Activated T-helper 1 cell treated with Interleukin-2 at 50 U/mL for 16 hours (primary cell): ENCODE results near the gene SLC25A25.
"Not testable (repeated sequence)": the region's sequence is repeated elsewhere in the genome, so short reads cannot be mapped to it uniquely, and the experiment has no call there.

ENCODE experiments used
- DNase-seq: peaks from one replicate; pipeline ENCODE4 v3.0.0-alpha.2; 2020; ENCODE audit warnings: low read depth

The SLC25A25 gene

DNA sequence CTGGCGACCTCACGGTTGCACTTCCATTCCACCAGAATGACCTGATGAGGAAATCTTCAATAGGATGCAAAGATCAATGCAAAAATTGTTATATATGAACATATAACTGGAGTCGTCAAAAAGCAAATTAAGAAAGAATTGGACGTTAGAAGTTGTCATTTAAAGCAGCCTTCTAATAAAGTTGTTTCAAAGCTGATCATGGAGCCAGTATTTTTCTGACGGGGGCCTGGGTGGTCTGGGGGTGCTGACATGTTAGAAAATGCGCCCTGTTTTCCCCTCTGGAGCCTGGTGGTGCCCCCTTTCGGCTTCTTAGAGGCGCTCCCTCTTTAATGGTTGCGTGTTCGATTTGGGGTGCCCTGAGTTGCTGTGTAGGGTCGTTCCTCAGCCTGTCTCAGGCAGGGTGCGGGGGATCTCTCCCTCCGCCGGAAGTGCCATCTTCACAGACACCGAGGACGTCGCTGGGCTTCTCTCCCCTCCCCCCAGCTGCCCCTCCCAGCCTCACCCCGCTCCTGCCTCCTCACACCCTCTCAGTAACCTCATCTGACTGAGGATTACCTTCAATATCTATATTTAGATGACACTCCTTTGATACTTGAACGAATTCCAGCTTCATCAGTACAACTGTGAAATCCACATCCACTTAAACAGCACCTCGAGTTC, 41.1 kb downstream of the SLC25A25 start:
- no peak for DNase-seq

DNA sequence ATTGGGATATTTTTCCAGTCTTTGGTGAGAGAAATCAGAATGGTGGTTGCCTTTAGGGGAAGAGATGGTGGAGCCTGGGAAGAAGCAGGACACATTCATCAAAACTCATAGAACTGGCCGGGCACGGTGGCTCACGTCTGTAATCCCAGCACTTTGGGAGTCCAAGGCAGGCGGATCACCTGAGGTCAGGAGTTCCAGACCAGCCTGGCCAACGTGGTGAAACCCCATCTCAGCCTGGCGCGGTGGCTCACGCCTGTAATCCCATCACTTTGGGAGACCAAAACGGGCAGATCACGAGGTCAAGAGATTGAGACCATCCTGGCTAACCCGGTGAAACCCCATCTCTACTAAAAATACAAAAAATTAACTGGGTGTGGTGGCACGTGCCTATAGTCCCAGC, 43.7 kb downstream of the SLC25A25 start:
- not testable (repeated sequence) for DNase-seq

DNA sequence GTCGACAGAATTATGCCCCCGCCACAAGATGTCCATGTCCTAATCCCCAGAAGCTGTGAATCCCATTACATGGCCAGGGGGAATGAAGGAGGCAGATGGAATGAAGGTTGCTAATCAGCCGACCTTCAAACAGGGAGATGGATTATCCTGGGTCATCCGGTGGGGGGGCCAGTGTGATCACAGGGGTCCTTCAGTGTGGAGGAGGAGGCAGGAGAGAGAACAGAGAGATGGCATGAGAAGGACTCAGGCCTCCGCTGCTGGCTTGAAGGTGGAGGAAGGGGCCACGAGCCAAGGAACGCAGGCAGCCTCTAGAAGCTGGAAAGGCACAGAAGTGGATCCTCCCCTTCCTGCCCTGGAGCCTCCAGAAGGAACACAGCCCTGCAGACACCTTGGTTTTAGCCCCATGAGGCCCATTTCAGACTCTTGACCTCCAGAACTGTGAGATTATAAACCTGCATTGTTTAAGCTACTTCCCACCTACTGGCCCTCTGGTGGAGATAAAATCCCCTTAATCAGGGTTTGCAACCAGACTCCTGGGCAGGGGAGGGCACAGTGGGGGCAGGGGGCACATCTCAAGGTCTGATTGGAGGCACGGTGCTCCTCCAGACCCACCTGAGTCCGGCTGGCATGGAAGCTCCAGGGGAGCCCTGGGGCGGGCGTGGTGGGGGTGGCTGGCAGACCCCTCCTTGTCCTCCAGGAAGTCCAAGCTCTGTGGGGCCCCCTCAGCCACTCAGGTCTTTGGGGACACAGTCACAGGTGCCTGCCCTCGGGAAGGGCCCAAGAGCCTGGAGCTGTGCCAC, 45.7 kb downstream of the SLC25A25 start:
- DNase-seq = no peak

DNA sequence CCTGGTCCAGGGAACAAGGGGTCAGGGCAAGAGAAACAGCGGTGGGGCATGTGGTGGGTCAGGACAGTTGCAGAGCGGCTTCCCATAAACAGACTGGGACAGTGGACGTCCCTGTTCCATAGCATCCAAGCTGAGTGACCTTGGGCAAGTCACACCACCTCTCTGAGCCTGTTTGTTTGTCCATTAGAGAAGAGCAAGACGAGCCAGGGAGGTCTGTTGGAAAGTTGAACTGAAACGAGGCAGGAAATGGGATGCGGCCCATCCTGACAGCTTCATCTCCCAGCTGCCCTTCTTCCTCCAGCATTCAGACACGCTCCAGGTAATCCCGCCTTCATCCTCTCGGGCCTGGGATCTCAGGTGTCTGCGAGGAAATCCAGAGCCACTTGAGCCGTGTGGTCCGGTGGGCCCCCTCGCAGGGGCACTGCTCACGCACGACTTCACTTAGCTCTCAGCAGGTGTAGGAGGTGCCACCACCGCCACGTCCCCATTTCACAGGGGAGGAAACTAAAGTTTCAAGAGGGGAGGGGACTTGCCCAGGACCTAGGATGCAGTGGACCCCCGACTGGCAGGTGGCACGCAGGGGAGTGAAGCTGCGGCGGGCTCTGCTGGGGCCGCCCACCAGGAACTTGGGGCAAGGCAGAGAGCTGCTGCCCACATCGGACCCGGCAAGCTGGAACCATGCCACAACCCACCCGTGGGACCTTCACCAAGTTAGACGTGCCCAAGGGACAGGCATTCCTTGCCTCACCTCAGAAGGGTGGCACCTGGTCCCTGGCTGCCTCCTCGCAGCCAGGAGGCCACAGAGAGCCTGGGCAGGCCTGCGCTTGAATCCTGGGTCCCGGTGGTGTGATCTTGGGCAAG, 46.5 kb downstream of the SLC25A25 start:
- DNase-seq = no peak

DNA sequence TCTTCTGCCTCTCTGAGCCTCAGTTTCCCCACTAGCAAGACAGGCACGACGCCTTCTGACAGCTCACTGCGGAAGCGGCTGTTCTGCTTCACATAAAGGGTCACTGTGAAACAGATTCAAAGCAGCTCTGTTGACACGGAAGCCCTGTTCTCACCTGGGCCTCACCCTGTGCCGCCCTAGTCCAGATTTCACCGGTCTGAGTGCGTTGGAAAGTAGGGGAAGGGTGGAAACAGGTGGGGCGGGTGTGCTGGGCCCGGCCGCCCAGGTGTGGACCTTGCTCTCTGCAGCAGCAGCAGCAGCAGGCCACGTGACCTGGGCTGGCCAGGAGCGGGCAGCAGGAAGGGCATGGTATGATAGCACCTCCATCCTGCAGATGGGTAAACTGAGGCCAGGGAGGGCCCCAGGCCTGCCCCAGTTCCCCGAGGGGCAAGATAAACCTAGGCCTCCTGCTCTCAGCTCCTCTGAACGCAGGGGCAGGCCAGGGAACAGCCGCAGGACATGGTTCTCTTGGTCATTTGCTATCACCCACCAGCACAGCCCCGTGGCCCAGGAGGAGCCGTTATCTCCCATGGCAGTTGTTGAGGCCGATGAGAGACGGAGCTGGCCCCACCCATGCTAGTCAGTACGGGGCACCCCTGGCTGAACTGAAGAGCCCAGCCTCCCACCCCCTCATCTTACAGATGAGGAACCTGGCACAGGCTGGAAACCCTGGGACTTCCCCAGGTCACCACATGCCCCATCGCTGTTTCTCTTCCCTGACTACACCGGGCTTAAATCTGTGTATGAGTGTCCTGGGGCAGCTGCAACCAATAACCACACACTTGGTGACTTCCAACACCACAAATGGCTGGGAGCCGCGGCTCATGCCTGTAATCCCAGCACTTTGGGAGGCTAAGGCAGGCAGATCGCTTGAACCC, 47.4 kb downstream of the SLC25A25 start:
- no peak for DNase-seq

DNA sequence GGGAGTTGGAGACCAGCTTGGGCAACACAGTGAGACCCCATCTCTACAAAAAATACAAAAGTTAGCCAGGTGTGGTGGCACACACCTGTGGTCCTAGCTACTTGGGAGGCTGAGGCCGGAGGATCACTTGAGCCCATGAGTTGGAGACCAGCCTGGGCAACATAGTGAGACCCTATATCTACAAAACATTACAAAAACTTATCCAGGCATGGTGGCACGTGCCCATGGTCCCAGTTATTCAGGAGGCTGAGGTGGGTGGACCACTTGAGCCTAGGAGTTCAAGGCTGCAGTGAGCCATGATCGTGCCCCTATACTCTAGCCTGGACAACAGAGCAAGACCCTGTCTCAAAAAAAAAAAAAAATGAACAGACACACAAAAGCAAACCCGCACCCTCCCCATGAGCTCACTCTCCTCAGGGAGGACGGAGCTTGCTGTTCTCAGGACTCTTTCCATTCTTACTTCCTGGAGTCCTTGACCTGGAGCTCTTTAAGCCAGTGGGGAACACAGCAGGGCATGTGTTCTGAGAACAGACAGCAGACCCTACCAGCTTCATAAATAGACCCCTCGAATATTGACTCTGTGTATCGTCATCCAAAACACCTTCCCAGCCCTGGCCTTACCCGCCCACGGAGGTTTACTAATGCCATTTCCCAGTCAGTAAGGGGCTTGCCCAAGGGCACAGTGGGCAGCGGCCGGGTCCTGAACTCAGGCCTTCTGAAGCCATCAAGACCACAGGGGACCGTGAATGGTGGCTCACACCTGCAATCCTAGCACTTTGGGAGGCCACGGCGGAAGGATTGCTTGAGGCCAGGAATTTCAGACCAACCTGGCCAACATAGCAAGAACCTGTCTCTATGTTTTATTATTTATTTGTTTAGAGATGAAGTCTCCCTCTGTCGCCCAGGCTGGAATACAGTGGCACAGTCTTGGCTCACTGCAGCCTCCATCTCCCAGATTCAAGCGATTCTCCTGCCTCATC, 48.4 kb downstream of the SLC25A25 start:
- DNase-seq = no peak

DNA sequence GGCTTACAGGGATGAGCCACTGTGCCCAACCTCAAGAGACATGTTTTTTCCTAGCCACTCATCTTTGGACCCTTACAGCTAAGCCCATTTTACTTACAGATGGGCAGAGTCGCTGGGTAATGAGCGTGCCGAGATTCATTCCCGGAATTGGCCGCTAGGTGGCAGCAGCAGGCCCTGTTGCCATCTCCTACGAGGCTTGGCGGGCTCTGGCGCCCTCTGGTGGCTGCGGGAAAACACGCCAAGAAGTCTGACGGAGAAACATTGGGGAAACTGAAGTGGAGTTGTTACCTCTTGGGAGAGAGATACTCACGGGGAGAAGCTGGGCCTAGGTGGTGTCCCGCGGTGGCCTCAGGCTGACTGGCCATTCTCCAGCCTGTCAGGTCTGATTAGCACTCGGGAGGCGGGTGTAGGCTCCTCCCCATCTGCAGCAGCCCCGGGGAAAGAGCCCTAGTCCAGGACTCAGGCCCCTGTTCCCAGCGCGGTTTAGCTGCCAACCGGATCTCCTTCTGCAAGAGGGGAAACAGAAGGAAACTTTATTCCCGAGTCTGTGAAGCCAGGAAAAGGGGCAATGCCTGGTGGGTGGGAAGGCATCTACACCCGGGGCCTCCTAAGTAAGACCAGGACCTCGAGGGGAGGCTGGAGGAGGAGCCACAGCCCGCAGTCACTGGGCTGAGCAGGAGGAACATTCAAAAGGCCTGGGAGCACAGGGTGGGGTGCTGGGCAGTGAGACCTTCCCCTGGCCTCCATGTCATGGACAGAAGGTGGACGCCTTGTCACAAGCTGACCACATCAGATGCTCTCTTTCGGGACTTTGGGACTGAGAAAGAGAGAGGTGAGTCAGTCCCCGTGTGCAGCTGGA, 49.8 kb downstream of the SLC25A25 start:
- peak; percentile 93 for DNase-seq

DNA sequence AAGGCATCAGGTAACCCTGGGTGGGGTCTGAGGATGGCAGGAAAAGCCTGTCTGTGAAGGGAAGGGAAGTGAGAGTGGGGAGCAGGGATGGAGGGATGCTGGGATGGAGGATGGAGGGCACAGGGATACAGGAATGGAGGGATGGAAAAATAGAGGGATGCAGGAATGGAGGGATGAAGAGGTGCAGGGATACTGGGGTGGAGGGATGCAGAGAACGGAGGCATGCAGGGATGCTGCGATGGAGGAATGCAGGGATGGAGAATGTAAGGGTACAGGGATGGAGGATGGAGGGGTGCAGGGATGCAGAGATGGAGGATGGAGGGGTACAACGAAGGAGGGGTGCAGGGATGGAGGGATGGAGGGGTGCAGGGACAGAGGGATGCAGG, 50.4 kb downstream of the SLC25A25 start:
- DNase-seq = no peak

DNA sequence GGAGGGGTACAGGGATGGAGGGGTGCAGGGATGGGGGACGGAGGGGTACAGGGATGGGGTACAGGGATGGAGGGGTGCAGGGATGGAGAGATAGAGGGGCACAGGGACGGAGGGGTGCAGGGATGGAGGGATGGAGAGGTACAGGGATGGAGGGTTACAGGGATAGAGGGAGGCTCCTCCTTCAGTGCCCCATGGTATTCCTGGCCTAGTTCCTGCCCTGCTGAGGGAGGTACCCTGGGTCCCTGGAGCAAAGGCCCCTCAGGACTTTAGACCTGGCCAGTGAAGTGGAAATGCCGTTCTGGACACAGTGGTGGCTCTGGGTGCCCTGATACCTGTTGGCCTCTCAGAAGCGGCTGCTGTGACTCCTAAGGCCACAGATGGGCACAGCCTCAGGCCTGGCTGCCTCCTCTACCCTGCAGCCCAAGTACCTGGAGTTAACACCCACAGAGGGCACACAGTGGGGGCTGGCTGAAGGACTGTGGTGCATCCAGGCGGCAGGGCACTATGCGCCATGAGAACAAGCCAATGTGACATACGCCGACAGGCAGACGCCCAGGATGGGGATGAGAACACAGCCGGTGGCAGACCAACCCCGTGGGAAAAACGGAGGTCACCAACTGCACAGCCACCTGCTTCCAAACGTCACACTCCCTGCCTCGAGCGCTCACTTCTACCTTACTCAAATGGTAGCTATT, 51.1 kb downstream of the SLC25A25 start:
- no peak for DNase-seq

DNA sequence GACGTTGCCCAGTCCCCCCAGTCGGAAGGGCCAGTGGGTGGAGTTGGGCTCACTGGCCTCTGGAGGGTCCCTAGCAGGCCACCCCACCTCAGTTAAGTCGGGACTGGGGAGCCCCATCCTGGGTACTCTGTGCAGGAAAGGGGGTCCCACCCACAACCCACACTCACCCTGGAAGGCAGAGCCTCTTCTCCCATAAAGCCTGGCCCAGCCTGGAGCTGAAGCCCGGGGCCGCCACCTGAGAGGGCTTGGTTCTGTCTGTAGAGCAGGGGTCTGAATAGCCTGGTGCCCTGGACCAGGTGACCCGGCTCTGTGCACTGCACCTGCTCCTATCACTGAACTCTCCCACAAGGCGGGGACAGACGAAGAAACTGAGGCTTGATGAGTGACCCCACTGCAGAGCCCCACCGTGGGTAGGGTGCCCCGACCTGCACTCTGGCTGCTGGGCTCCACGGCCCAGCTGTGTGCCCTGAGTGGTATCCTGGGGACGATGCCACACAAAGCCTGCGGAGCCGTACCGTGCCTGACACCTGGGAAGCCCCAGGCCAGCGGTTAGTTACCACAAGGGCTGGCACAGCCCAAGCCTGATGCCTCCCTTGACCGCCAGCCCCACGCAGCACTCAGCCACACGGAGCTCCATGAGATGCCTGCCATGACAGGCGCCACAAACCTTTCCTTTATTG, 52.2 kb downstream of the SLC25A25 start:
- no peak for DNase-seq

DNA sequence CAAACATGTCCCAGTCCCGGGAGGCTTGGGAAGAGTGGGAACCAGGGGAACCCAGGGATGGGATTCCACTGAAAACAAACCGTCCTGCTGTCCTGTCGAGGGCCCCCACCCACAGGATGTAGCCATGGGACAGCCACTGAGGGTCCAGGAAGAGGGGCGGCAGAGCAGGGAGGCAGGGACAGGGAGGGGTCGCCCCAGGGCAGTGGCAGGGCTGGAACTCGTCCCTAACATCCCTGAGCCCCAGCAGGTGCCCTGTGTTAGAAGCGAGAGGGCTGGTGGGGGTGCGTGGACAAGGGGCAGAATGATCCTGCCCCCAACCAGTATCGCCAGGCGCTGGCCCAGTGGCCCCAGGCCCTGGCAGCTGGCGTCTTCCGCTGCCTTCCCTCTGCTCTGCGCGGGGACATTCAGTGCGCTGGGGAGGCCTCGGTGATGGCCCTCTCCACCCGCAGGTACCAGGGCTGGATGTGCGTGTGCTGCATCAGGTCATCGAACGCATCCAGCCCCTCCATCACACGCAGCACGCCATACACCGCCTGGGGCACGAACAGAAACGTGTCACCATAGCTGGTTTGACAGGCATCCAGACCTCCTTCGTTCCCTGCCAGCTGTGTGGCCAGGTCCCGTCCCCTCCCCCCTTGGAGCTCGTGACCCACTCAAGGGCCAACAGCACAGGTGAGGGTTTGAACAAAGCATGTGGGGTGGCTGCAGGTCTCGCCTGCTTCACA, 52.9 kb downstream of the SLC25A25 start:
- no peak for DNase-seq

DNA sequence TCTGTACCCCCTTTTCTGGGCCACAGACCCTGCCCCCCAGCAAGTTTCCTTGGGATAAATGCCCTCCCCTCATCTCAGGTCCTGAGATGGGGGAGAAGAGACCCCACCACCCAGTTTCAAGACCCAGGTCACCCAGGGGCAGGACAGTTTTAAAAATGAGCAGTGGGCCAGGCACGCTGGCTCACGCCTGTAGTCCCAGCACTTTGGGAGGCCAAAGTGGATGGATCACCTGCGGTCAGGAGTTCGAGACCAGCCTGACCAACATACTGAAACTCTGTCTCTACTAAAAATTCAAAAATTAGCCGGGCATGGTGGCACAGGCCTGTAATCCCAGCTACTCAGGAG, 53.4 kb downstream of the SLC25A25 start:
- DNase-seq = no peak

DNA sequence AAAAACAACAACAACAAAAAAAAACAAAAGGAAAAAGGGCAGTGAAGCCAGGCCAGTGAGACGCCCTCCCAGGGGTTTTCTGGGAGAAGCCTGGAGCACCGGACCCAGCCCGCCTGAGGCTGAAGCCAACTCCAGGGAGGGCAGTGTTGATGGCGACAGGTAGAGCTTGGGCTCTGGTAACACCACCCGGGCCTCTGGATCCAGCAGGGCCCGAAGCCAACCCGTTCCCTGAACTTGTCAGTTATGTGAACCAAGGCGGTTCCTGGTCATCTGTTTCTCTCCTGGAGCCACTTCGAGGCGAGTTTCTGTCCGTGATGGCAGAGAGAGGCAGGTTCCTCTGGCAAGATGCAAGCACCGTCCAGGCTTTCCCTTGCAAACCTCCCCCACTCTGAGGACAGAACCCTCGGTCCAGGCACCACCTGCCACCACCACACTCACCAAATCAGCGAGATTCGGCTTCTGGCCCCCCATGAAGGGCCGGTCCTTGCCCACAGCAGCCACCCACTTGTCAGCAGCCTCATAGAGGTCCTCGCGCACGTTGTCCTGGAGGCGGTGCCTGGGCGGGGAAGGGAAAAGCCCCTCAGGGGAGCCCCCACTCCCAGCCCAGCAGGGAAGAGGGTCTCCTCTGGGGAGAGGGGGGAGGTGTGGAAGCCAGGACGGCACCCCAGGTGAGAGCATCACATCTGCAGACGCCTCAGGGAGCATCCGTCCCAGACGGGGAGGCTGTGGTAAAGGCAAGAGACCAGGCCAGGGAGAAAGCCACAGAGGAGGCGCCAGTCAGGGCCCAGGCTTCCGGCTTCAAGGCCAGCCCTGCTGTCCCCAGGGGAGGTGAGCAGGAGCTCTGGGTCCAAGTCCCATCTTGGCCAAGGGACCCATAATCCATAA, 54.1 kb downstream of the SLC25A25 start:
- no peak for DNase-seq

DNA sequence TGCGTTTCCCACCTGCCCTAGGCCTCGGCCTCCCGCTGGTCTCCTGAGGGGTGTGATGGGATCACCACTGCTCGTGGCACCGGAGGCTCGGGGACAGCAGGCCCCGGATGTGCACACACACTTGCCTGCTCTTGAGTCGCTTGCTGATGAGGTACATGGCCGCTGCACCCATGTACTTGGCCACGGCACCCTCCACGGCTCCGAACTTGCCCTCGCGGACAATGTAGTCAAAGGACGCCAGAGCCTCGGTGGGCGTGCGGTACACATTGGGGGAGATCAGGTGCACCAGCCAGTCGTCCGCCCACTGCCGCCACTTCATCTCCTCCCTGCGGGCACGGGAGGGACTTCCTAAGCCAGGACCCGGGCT, 54.8 kb downstream of the SLC25A25 start:
- DNase-seq = no peak

DNA sequence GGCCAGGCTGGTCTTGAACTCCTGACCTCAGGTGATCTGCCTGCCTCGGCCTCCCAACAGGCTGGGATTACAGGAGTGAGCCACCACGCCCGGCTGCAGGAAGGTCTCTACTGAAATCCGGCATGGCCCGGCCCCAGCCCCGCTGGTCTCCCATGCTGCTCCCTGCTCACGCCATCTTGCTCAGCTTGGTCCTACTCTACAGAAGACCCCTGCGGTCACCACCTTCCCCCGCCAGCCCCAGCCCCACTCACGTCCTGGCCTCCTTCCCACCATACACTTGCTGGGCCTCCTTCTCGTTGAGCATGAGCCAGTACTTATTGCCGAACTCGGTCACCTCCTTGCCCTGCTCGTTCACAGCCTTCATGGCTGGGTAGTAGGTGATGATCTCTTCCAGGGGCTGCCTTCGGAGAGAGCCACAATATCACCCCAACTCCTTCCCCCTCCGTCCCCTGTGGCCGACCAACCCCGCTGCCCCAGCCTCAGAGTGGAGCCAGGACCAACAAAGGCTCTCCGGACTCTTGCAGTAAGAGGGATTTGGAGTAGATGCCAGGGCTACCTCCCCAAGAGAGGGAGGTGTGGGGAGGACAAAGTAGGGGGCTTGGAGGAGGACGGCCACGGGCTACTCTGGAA, 55.5 kb downstream of the SLC25A25 start:
- no peak for DNase-seq

DNA sequence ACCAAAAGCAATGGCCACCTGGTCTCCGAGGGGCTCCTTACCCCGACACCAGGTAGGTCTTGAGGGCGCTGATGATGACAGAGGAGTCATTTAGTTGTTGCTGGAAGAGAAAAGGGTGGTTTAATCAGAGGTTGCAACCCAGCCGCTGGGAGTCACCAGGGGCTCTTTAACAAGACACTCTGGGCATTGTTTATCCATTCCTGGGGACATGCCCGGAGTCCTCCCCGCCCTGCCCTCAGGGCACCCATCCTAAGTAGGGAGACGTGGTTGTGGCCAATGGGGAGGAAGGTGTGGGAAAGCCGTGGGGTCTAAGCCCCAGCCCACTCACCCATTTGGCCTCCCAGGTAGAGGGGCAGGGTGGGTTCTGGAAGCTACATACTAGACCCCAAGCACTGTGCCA, 56.4 kb downstream of the SLC25A25 start:
- no peak for DNase-seq
